Muscle layer of duodenum (tissue), 2 donors: ENCODE data around the gene DSCAML1.

Experiments used
- H3K27ac ChIP-seq: one replicate; pipeline ENCODE4 v1.7.0; 2013; ENCODE audit warnings: mild to moderate bottlenecking, low read length
- H3K27me3 ChIP-seq: one replicate; pipeline ENCODE4 v1.7.0; 2013; ENCODE audit warnings: low read depth, mild to moderate bottlenecking, control low read depth, low read length
- H3K36me3 ChIP-seq, 2 donors: one replicate each; pipeline ENCODE4 v1.7.0; 2013; ENCODE audit warnings: low read length in 2 of 2, control low read depth in 1 of 2, mild to moderate bottlenecking in 1 of 2; ENCODE audit not compliant: insufficient read depth in 2 of 2, control insufficient read depth in 1 of 2
- H3K4me1 ChIP-seq, 2 donors: one replicate each; pipeline ENCODE4 v1.7.0; 2013; ENCODE audit warnings: low read length in 2 of 2, mild to moderate bottlenecking in 2 of 2, control low read depth in 1 of 2, moderate library complexity in 1 of 2; ENCODE audit not compliant: insufficient read depth in 2 of 2, control insufficient read depth in 1 of 2
- H3K4me3 ChIP-seq, 2 donors: one replicate each; pipeline ENCODE4 v1.7.0; 2013; ENCODE audit warnings: low read length in 2 of 2, low read depth in 1 of 2, mild to moderate bottlenecking in 1 of 2
- H3K9me3 ChIP-seq, 2 donors: one replicate each; pipeline ENCODE4 v1.7.0; 2013; ENCODE audit warnings: low read length in 2 of 2, control low read depth in 1 of 2, mild to moderate bottlenecking in 1 of 2; ENCODE audit not compliant: control insufficient read depth in 1 of 2
- donor health status: healthy.

Gene DSCAML1

DNA sequence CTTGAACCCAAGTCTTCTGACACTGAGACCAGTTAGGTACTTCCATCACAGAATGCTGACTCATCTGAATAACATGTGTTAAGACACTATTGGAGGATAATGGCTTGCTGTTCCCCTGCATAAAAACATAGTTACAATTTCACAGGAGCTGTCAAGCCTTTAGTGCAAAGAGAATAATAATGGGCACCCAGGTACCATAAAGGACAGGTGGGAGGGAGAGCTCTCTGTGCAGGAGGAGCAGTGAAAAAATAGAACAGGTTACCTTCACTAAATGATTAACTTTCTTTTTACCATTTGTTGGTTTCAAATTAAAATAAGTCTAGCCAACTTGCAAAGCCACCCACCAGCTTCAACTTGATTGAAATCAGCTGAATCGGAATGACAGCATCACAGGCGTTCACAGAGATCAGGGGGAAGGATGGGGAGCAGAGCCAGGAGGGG, 173.2 kb downstream of the DSCAML1 start:
- H3K27ac ChIP-seq = no peak overlapping the region
- H3K4me1 ChIP-seq = no peaks in the 10 kb centered on the region
- H3K9me3 ChIP-seq = peaks cover 0 to 5% of the 10 kb centered on the region in 2 donors
- no peak overlapping the region for H3K4me3 ChIP-seq
- no peaks in the 10 kb centered on the region for H3K36me3 ChIP-seq
- H3K27me3 ChIP-seq = no peaks in the 10 kb centered on the region

DNA sequence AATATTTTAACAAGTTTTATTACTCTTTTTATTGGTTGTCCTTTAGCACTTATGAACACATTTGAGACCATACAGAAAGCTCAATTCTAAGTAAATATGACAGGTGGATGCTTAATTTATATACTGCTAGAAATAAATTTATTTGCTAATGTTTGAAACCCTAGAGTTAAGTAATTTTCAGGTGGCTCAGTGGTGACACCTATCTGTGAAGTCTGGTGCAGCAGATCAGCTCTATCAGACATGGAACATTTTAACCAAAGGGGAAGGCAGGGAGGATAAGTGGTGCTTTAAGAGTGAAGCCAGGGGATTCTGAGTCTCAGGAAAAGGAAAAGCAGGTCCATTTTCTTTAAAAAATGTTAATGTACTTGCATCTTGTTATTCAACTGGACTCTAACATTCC, 175.8 kb downstream of the DSCAML1 start:
- H3K4me1 ChIP-seq = no peaks in the 10 kb centered on the region
- H3K4me3 ChIP-seq = no peak overlapping the region
- no peaks in the 10 kb centered on the region for H3K36me3 ChIP-seq
- peaks cover 0 to 5% of the 10 kb centered on the region in 2 donors for H3K9me3 ChIP-seq
- H3K27ac ChIP-seq = no peak overlapping the region
- no peaks in the 10 kb centered on the region for H3K27me3 ChIP-seq

DNA sequence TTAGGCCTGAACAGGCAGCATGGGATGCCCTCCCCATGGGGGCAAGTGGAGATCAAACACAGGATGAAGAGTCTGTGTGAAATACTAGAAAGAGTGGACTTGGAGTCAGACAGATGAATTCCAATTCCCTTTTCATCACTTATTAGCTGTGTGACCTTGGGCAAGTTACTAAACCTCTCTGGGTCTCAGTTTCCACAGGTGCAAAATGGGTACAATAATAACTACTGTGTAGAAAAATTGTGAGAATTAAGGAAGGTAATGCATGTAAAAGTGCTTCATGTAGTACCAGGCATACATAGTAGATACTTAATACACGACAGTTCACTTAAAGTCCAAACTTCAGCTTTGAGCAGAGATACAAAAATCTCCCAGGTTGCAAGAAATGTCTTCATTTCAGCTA, 176.4 kb downstream of the DSCAML1 start:
- Histone ChIP-seq H3K36me3 (no peaks in the 10 kb centered on the region), H3K27ac (no peak overlapping the region), H3K4me1 (no peaks in the 10 kb centered on the region), H3K9me3 (peaks cover 0 to 5% of the 10 kb centered on the region in 2 donors), H3K4me3 (no peak overlapping the region), H3K27me3 (no peaks in the 10 kb centered on the region)

DNA sequence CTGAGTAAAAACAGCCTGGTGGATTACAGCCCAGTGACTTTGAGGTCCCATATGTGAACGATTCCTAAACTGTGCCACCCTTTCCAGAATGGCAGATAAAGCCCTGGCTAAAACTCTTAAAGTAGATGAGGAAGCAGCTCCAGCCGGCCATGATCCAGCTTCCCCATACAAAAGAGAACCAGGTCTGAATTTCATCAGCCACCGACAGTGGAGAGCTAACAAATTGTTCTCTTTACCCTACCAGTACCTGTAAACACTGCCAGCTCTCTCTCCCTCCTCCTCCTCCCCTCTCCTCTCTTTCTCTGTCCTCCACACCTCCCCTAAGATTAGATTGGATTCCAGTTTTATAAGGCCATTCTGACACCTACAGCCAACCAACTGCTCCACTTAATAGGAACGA, 176.9 kb downstream of the DSCAML1 start:
- peaks cover 0 to 5% of the 10 kb centered on the region in 2 donors for H3K9me3 ChIP-seq
- H3K36me3 ChIP-seq = no peaks in the 10 kb centered on the region
- H3K4me1 ChIP-seq = no peaks in the 10 kb centered on the region
- H3K4me3 ChIP-seq = no peak overlapping the region
- H3K27me3 ChIP-seq = no peaks in the 10 kb centered on the region
- H3K27ac ChIP-seq = no peak overlapping the region

DNA sequence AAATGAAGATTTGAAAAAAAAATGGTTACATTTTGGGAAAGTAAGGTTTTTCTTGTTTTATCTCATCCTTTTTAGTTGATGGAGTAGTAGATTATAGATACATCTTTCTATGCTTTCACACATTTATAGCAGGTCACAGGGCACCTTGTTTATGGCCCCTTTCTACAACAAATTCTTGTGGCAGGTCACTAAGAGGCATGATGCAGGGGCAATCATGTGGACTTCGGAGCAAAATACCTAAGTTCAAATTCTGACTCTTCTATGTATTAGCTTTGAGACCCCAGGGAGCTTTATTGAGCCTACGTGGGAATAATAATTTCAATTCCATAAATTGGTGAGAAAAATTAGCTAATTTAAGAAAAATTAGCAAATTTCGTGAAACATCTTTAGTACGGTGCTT, 177.4 kb downstream of the DSCAML1 start:
- Histone ChIP-seq H3K4me3 (no peak overlapping the region), H3K27me3 (no peaks in the 10 kb centered on the region), H3K36me3 (no peaks in the 10 kb centered on the region), H3K9me3 (peaks cover 4 to 5% of the 10 kb centered on the region in 2 donors), H3K27ac (no peak overlapping the region), H3K4me1 (no peaks in the 10 kb centered on the region)

DNA sequence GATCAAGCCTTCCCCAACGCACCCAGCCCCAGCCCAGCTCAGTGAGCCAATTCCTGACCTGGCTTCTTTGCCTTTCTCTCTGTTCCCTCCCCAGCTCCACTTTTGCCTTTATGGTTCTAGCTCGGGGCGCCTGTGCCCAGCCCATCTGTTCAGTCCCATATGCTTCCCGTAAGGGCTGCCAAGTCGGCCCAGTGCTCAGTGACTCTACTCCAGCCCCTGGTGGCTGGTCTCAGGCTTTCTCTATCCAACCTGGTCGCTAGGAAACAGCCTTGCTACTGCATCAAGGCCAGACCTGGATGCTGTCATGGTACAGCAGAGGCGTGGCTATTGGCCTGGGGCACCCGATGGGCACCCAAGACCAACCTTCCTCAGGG, 178.0 kb downstream of the DSCAML1 start:
- Histone ChIP-seq H3K4me1 (no peaks in the 10 kb centered on the region), H3K9me3 (peaks cover 5 to 7% of the 10 kb centered on the region in 2 donors), H3K36me3 (no peaks in the 10 kb centered on the region), H3K27ac (no peak overlapping the region), H3K4me3 (no peak overlapping the region), H3K27me3 (no peaks in the 10 kb centered on the region)

DNA sequence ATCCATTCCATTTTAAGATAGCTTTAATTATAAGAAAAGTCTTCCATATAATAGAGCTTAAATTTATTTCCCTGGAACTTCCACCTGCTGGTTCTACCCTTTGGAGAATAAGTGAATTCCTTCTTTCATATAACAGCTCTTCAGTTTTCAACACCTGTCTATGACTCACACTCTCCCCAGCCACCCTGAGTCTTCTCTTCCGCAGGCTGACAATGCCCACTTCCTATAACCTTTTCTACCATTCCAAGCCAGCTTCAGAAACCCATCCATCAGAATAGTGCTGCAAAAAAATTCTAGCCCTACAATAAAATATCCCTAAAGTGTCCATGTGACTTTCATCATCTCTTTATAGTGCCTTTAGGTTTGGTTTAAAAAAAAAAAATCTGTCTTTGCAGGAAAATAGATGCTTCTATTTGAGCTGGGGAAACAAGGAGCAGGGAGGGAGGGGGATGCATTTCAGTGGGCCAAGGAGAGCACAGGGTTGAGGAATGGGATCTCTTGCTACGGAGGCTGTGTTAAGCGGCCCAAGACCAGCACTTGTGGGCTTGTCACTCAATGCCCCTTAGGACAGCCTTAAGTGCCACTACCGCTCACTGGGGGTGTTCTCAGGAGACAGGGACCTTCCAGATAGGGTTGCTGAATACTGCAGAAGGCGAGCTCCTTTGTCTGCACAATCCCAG, 178.6 kb downstream of the DSCAML1 start:
- Histone ChIP-seq H3K4me1 (no peaks in the 10 kb centered on the region), H3K4me3 (no peak overlapping the region), H3K27ac (no peak overlapping the region), H3K36me3 (no peaks in the 10 kb centered on the region), H3K27me3 (no peaks in the 10 kb centered on the region), H3K9me3 (peaks cover 5 to 7% of the 10 kb centered on the region in 2 donors)

DNA sequence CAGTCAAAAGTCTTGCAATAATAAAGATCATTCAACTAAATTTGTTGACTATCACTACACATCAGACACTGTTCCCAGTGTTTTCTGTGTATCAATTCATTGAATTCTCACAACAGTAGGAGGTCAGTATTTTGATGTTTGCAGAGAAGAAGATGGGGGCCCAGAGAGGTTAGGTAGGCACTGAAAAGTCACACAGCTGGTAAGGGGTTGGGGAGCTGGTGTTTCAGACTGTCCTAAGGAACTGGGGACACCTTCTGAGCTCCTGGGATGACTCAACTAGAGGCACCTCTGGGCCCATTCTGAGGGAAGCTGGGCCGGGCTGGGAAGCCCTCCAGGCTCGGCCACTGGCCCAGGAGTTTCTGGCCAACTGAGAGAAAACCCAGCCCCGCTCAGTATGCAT, 180.0 kb downstream of the DSCAML1 start:
- Histone ChIP-seq H3K27me3 (no peaks in the 10 kb centered on the region), H3K4me3 (no peak overlapping the region), H3K27ac (no peak overlapping the region)

DNA sequence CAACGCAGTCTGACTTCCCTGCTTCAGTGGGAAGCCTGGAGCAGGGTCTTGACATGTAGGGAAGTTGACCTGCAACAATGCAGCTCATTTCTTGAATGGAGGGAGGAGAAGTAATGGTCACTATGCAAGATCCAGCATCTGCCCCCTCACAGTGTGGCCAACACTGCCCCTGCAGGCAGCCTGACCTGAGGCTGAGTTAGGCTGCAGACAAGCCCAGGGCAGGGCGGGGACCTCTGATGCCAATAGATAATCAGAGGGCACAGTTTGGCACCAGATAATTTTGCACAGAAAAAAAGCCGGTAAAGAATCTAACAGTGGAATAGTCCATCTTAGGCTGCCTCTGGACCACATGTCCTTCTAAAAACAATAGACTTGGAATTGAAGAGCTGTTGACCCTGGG, 182.3 kb downstream of the DSCAML1 start:
- no peak overlapping the region for H3K27ac ChIP-seq
- H3K4me1 ChIP-seq = no peaks in the 10 kb centered on the region
- no peaks in the 10 kb centered on the region for H3K36me3 ChIP-seq
- H3K9me3 ChIP-seq = peaks cover 0 to 7% of the 10 kb centered on the region in 2 donors
- H3K27me3 ChIP-seq = no peaks in the 10 kb centered on the region
- no peak overlapping the region for H3K4me3 ChIP-seq

More for the DNA sequence above, 180.0 kb downstream of the DSCAML1 start:
- no peaks in the 10 kb centered on the region for H3K4me1 ChIP-seq
- no peaks in the 10 kb centered on the region for H3K36me3 ChIP-seq
- peaks cover 5 to 7% of the 10 kb centered on the region in 2 donors for H3K9me3 ChIP-seq

DNA sequence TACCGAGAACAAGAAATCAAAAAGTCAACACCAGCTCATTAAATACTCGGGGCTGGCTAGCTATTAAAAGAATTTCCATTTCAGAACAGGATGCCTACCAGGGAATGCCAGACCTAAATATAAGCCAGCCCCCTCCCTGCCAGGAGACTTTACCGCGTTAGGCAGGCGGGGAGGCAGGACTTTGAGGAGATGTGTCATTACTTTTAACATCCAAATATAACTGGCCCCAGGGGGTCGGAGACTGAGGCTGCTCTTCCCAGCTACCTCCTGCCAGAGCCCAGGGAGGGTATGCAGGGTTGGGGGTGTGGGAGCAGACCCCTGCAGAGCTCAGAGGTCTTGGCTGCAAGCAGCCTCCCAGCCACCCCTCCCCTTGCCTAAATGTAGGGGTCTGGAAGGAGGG, 183.5 kb downstream of the DSCAML1 start:
- H3K27ac ChIP-seq = no peak overlapping the region
- H3K4me1 ChIP-seq = no peaks in the 10 kb centered on the region
- H3K4me3 ChIP-seq = no peak overlapping the region
- peaks cover 0 to 7% of the 10 kb centered on the region in 2 donors for H3K9me3 ChIP-seq
- H3K36me3 ChIP-seq = no peaks in the 10 kb centered on the region
- no peaks in the 10 kb centered on the region for H3K27me3 ChIP-seq

DNA sequence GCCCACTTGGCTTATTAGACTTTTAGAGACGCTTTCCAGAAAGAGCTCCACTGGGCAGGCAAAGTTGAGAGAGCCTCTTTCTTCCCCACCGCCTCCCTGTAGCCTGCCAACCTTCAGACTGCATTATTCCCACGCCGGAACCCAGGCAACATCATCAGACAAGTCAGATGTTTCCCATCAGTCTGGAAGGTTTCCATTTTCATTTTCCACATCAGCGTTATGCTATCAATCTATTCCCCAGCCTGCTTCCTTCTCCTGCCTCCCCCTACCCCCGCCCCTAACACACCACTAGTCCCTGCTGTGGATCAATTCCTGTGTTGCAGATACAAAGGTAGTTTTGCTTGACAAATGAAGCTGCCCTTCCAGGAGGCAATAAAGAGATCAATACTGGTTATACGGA, 184.8 kb downstream of the DSCAML1 start:
- H3K9me3 ChIP-seq = peaks cover 0 to 7% of the 10 kb centered on the region in 2 donors
- no peaks in the 10 kb centered on the region for H3K27me3 ChIP-seq
- no peak overlapping the region for H3K27ac ChIP-seq
- no peaks in the 10 kb centered on the region for H3K4me1 ChIP-seq
- no peak overlapping the region for H3K4me3 ChIP-seq
- no peaks in the 10 kb centered on the region for H3K36me3 ChIP-seq

DNA sequence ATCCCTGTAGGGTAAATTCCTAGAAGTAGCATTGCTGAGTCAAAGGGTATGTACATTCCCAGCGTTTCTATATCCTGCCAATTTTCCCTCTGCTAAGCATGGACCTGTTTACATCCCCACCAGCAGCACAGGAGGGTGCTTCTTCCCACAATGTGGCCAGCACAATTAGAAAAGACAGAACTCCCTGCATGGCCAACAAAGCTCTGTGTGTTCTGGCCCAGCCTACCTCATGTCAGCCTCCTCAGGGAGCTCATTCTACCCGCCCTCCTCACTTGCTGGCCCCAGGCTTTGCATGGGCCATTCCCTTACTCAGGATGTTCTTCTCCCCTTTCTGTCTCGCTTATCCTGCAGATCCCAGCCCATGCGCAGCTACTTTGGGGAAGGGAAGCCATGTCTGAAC, 186.1 kb downstream of the DSCAML1 start:
- Histone ChIP-seq H3K4me3 (no peak overlapping the region), H3K27me3 (no peaks in the 10 kb centered on the region), H3K27ac (no peak overlapping the region), H3K9me3 (peaks cover 0 to 7% of the 10 kb centered on the region in 2 donors), H3K4me1 (no peaks in the 10 kb centered on the region), H3K36me3 (no peaks in the 10 kb centered on the region)
